ENCODE results near the gene TXNDC12.

DNA sequence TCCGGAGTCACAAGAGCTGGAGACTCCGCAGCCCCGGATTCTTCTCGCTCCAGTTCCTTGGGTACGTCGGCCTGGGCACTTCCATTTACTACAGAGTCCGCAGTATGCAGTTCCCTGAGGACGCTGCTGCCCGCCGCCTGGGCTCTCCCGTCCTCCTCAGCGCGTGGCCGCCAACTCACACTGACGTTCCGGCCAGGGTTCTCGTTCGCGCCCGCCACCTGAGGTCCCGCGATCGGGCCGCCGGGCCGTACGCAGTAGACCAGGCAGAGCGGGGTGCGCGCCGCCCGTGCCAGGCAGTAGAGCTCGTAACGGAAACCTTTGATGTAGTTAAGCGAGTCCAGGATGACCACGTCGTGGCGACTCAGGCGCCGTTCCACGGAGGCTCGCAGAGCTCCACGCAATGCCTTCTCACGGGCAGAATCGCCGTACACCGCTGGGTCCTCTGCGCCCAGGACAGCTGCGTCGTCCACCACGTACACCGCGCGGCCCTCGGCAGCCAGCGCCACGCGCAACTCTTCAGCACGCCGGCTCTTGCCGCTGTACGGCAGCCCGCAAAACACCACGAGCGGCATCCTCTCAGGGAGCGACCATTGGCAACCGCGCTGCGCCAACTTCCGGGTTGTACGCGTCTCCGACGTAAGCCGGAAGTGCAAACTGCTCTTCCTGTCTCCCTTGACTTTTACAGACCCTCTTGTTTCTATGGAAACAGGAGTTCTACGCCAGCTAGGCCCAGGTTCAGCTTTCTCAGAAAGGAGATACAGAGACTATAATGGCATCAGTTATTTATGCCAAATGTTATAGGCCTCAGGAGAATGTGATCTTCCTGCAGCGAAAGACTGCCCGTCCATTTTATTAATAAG is 21.6 kb downstream of the TXNDC12 start, which contains the start of gene KTI12:
- TF ChIP-seq EZH2 (IDR thresholded peaks at IDR 0.05) = no peak
- TF ChIP-seq POLR2AphosphoS5 (IDR thresholded peaks at IDR 0.05; ENCODE audit: borderline replicate concordance, low read depth, low read length) = peak; percentile 90

Measured in SK-N-MC (cell line).